GM23248 (cell line): ENCODE data around the gene STAT1. TPM values are rescaled to one million over a fixed set of nuclear protein-coding genes. Genes with fewer than 3 reads are reported as not detected.

Experiments used
- DNase-seq: peaks from one replicate; pipeline ENCODE4 v3.0.0-alpha.2; 2015
- H2AFZ ChIP-seq: fragments of 200-600 bp; sonication (generic); 2 replicates; pipeline ENCODE4 v1.6.1; 2016; ENCODE audit warnings: antibody characterized with exemption
- H3F3A ChIP-seq: fragments of 200-600 bp; sonication (generic); 2 replicates; pipeline ENCODE4 v1.6.1; 2016; ENCODE audit warnings: mild to moderate bottlenecking, antibody characterized with exemption, mixed run types; ENCODE audit not compliant: insufficient read depth
- H3K27ac ChIP-seq: fragments of 200-600 bp; sonication (generic); 2 replicates; pipeline ENCODE4 v1.5.1; 2016; ENCODE audit warnings: mild to moderate bottlenecking
- H3K27me3 ChIP-seq: fragments of 200-600 bp; sonication (generic); replicated peaks from 2 replicates; pipeline ENCODE4 v1.6.1; 2016; ENCODE audit warnings: mild to moderate bottlenecking; ENCODE audit not compliant: insufficient read depth
- H3K36me3 ChIP-seq: fragments of 200-600 bp; sonication (generic); 2 replicates; pipeline ENCODE4 v1.6.1; 2016; ENCODE audit warnings: low read depth, mild to moderate bottlenecking
- H3K4me1 ChIP-seq: fragments of 200-600 bp; sonication (generic); 2 replicates; pipeline ENCODE4 v1.6.1; 2016; ENCODE audit warnings: mild to moderate bottlenecking; ENCODE audit not compliant: insufficient read depth
- H3K4me2 ChIP-seq: fragments of 200-600 bp; sonication (generic); one replicate; pipeline ENCODE4 v1.6.1; 2016; ENCODE audit warnings: mild to moderate bottlenecking; ENCODE audit not compliant: unreplicated experiment
- H3K4me3 ChIP-seq: fragments of 200-600 bp; sonication (generic); 2 replicates; pipeline ENCODE4 v1.5.1; 2016; ENCODE audit warnings: mild to moderate bottlenecking
- H3K79me2 ChIP-seq: fragments of 200-600 bp; sonication (generic); 2 replicates; pipeline ENCODE4 v1.6.1; 2016; ENCODE audit warnings: mild to moderate bottlenecking; ENCODE audit not compliant: insufficient read depth
- H3K9ac ChIP-seq: fragments of 200-600 bp; sonication (generic); 2 replicates; pipeline ENCODE4 v1.6.1; 2016; ENCODE audit warnings: mild to moderate bottlenecking
- H3K9me2 ChIP-seq: fragments of 200-600 bp; sonication (generic); 2 replicates; pipeline ENCODE4 v1.6.1; 2016; ENCODE audit warnings: mixed run types, mild to moderate bottlenecking, moderate library complexity; ENCODE audit not compliant: insufficient read depth
- H3K9me3 ChIP-seq: fragments of 200-600 bp; sonication (generic); one replicate; pipeline ENCODE4 v1.6.1; 2017; ENCODE audit warnings: low read depth
- H4K20me1 ChIP-seq: fragments of 200-600 bp; sonication (generic); 2 replicates; pipeline ENCODE4 v1.6.0; 2016; ENCODE audit not compliant: insufficient read depth
- EZH2 ChIP-seq: fragments of 200-600 bp; sonication (generic); IDR thresholded peaks from 2 replicates; pipeline ENCODE4 v1.6.1; 2018; ENCODE audit warnings: antibody characterized with exemption, mild to moderate bottlenecking; ENCODE audit not compliant: insufficient read depth, poor library complexity, severe bottlenecking
- EZH2phosphoT487 ChIP-seq: fragments of 200-600 bp; sonication (generic); IDR thresholded peaks from 2 replicates; pipeline ENCODE4 v1.6.1; 2018; ENCODE audit warnings: antibody characterized with exemption, moderate library complexity, mild to moderate bottlenecking, low read depth; ENCODE audit not compliant: insufficient read depth
- WGBS, 2 experiments: methylation state at CpG; one replicate each; pipeline ENCODE4 v1.1.6; 2015 to 2017; ENCODE audit warnings: low lambda C conversion rate in 2 of 2, low coverage in 1 of 2; ENCODE audit errors: missing lambda C conversion rate in 2 of 2; 5-methylcytosine and 5-hydroxymethylcytosine counted together
- in situ Hi-C: fragments of 300-500 bp; cut with MboI; formaldehyde crosslinking; loops from 2 replicates; pipeline ENCODE4 v1.15.0; 2020
- polyA plus RNA-seq: library from polyadenylated mRNA; unstranded; fragments of >200 nt; fragmentation: Nextera tagmentation; extraction: Ambion mirVana; gene quantifications from 2 replicates; pipeline ENCODE4 v1.2.1, GENCODE V29; 2016
- total RNA-seq: library from RNA; depleted of rRNA; stranded (reverse); fragments of >200 nt; shearing (Covaris generic); gene quantifications from 2 replicates; pipeline ENCODE4 v1.2.3, GENCODE V29; 2014

STAT1 gene
- total and polyA plus RNA-seq, 2 experiments from 2014 or later: 227 to 237 TPM

DNA sequence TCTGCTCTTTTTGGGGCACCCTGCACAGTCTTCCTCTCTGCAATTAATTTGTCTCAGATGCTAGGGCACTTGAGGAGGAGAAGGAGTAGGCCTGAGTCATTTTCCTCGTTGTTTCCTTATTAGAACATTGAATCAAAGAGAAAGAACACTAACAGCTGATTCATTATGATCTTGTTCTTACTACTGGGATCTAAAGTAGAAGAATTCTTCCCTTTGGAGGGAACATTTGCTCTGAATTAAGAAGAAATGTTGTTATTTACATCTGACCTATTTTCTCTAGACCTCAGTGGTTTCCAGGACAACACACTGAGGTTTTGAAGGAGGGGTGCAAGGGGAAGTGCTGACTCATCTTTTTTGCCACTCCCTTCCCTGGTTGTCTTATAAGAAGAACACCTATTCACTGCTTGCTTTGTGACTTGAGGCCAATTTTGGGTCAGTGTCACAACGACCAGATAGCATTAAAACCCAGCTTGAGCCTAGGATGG lies 24.3 kb upstream of the STAT1 start:
- Histone ChIP-seq H3K9me2 (no peaks in the 10 kb centered on the region), H4K20me1 (no peaks in the 10 kb centered on the region), H3F3A (peaks cover 34% of the 10 kb centered on the region), H3K79me2 (no peaks in the 10 kb centered on the region), H3K27me3 (no peaks in the 10 kb centered on the region), H3K4me3 (0 out of 2 replicates have a peak overlapping the region, but pooled peaks have one; percentile 0), H3K4me1 (peaks cover 59% of the 10 kb centered on the region), H3K27ac (peak overlapping the region; percentile 84), H3K4me2 (peak overlapping the region; percentile 46), H3K36me3 (no peaks in the 10 kb centered on the region), H2AFZ (peak overlapping the region; percentile 47), H3K9ac (peak overlapping the region; percentile 54), H3K9me3 (no peaks in the 10 kb centered on the region)
- in situ Hi-C loops: no loop called here
- DNase-seq: peak; percentile 93
- no peak for TF ChIP-seq EZH2phosphoT487
- no peak for TF ChIP-seq EZH2
- WGBS, 2 experiments: 0 to 2% methylated on average over 2 of the region's 2 CpGs

GRCh38 chr2:191037351-191037750 lies 23.4 kb upstream of the STAT1 start:
- no peaks in the 10 kb centered on the region for H3K9me3 ChIP-seq

GRCh38 chr2:191036363-191036762 lies 22.4 kb upstream of the STAT1 start:
- no peak overlapping the region for H3K27ac ChIP-seq
- no peaks in the 10 kb centered on the region for H3K79me2 ChIP-seq
- H4K20me1 ChIP-seq: no peaks in the 10 kb centered on the region
- H3K4me1 ChIP-seq: peaks cover 54% of the 10 kb centered on the region
- H3F3A ChIP-seq: peaks cover 34% of the 10 kb centered on the region
- H2AFZ ChIP-seq: no peak overlapping the region
- H3K9me2 ChIP-seq: no peaks in the 10 kb centered on the region
- WGBS, 2 experiments: 62 to 69% methylated on average over 2 of the region's 2 CpGs
- DNase-seq: no peak
- no peaks in the 10 kb centered on the region for H3K36me3 ChIP-seq
- in situ Hi-C loops: no loop called here
- no peak overlapping the region for H3K4me3 ChIP-seq
- no peak overlapping the region for H3K4me2 ChIP-seq
- H3K9me3 ChIP-seq: no peaks in the 10 kb centered on the region
- no peaks in the 10 kb centered on the region for H3K27me3 ChIP-seq
- TF ChIP-seq EZH2phosphoT487 (no peak), EZH2 (no peak)
- no peak overlapping the region for H3K9ac ChIP-seq

More at GRCh38 chr2:191037351-191037750, 23.4 kb upstream of the STAT1 start:
- Histone ChIP-seq H3K27me3 (no peaks in the 10 kb centered on the region), H3K36me3 (no peaks in the 10 kb centered on the region), H3K4me2 (peak overlapping the region; percentile 46), H4K20me1 (no peaks in the 10 kb centered on the region), H3K9ac (peak overlapping the region; percentile 54), H3K27ac (peak overlapping the region; percentile 84), H3K4me3 (no peak overlapping the region), H2AFZ (peak overlapping the region; percentile 47), H3K79me2 (no peaks in the 10 kb centered on the region), H3F3A (peaks cover 34% of the 10 kb centered on the region), H3K9me2 (no peaks in the 10 kb centered on the region), H3K4me1 (peaks cover 62% of the 10 kb centered on the region)
- in situ Hi-C loops: no loop called here
- WGBS, 2 experiments: 10 to 14% methylated on average over 4 of the region's 4 CpGs
- TF ChIP-seq EZH2phosphoT487 (no peak), EZH2 (no peak)
- DNase-seq: peak; percentile 28

- no peak for DNase-seq
- TF ChIP-seq EZH2: no peak
- TF ChIP-seq EZH2phosphoT487: no peak
- Histone ChIP-seq H3K79me2 (no peaks in the 10 kb centered on the region), H3K4me3 (no peak overlapping the region), H3K9me2 (no peaks in the 10 kb centered on the region), H3K4me1 (peaks cover 36% of the 10 kb centered on the region), H3K9me3 (no peaks in the 10 kb centered on the region), H3K4me2 (no peak overlapping the region), H3K27me3 (no peaks in the 10 kb centered on the region), H3F3A (peaks cover 18% of the 10 kb centered on the region), H3K9ac (no peak overlapping the region), H3K27ac (no peak overlapping the region), H2AFZ (peak overlapping the region; percentile 25; the same call in 1 of the 2 replicates), H4K20me1 (no peaks in the 10 kb centered on the region), H3K36me3 (no peaks in the 10 kb centered on the region)
- in situ Hi-C loops: no loop called here
- 97 to 98% methylated on average over 8 of the region's 8 CpGs for WGBS, 2 experiments
Observed at GRCh38 chr2:191032588-191033429, 18.8 kb upstream of the STAT1 start.
